ENCODE measurements around the gene TCAIM.

DNA sequence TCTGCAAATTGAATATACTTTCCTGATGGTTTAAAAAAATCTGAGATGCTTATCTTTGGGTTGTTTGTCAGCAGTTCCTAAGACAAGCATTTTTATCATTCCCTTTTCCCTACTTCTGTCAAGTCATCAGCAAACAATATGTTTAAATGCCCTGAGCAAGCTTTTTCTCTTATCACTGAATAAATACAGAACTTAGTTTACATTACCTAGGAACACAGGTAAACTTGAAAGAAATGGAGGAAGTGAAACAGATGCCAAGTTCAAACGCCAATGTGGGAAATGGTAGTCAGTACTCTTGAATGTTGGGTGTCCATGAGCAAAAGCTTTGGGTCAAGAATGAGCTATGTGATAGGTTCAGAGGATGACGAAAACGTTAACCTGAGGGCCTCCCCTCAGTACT is 17.2 kb upstream of the TCAIM start:
- TF ChIP-seq, protein P1, sequence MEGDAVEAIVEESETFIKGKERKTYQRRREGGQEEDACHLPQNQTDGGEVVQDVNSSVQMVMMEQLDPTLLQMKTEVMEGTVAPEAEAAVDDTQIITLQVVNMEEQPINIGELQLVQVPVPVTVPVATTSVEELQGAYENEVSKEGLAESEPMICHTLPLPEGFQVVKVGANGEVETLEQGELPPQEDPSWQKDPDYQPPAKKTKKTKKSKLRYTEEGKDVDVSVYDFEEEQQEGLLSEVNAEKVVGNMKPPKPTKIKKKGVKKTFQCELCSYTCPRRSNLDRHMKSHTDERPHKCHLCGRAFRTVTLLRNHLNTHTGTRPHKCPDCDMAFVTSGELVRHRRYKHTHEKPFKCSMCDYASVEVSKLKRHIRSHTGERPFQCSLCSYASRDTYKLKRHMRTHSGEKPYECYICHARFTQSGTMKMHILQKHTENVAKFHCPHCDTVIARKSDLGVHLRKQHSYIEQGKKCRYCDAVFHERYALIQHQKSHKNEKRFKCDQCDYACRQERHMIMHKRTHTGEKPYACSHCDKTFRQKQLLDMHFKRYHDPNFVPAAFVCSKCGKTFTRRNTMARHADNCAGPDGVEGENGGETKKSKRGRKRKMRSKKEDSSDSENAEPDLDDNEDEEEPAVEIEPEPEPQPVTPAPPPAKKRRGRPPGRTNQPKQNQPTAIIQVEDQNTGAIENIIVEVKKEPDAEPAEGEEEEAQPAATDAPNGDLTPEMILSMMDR (IDR thresholded peaks at IDR 0.05; ENCODE audit: low read depth, low read length), result no peak
- TF ChIP-seq POLR2A (IDR thresholded peaks at IDR 0.05; ENCODE audit: extremely low read depth, insufficient read length) (no peak), MYC (IDR thresholded peaks at IDR 0.05; ENCODE audit: low read depth, low read length) (no peak)
- TF ChIP-seq, protein P2, sequence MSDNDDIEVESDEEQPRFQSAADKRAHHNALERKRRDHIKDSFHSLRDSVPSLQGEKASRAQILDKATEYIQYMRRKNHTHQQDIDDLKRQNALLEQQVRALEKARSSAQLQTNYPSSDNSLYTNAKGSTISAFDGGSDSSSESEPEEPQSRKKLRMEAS (IDR thresholded peaks at IDR 0.05; ENCODE audit: low read depth, low read length), result no peak
